Activated T-cell treated with anti-CD3 and anti-CD28 coated beads for 24 hours (primary cell): ENCODE results near the gene MYRF.

Experiments
- DNase-seq: peaks from one replicate; pipeline ENCODE4 v3.0.0-alpha.2; 2020; ENCODE audit warnings: low read depth

The MYRF gene

GRCh38 chr11:61718621-61719302, 33.7 kb upstream of the MYRF start:
- no peak for DNase-seq

- no peak for DNase-seq
Measured at GRCh38 chr11:61719978-61720377, 32.5 kb upstream of the MYRF start.

DNA sequence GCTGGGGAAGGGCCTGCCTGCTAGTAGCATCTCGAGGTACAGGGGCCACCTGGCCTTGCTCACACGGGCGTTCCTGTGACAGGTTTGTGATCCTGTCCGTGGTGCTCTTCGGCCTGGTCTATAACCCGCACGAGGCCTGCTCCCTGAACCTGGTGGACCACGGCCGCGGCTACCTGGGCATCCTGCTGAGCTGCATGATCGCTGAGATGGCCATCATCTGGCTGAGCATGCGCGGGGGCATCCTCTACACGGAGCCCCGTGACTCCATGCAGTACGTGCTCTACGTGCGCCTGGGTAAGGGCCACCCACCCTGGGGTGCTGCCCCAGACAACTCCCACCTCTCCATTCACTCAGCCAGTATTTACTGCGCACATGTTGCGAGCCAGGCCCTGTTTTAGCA, 31.8 kb upstream of the MYRF start:
- no peak for DNase-seq

GRCh38 chr11:61724437-61724836, 28.0 kb upstream of the MYRF start:
- DNase-seq: no peak

DNA sequence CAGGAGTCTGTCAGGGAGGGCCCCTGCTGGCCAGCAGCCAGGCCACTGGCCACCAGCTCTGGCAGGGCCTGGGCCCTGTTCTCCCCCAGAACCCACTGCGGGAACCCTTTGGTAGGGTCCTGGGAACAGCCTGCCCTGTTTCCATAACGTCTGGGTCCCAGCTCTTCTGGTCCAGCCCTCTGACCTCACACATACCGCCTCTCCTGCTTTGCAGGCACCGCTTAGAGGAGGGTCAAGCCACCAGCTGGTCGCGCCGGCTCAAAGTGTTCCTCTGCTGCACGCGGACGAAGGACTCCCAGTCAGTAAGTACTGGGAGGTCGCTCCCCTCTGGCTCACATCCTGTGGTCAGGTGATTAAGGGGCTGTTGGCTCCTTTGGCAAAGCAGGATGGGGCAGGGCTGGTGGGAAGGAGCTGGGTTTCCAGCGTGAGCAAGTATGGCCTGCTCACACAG, 26.6 kb upstream of the MYRF start:
- no peak for DNase-seq

GRCh38 chr11:61726775-61727174, 25.7 kb upstream of the MYRF start:
- DNase-seq: no peak

- no peak for DNase-seq
Measured at GRCh38 chr11:61727401-61727811, 25.0 kb upstream of the MYRF start.

DNA sequence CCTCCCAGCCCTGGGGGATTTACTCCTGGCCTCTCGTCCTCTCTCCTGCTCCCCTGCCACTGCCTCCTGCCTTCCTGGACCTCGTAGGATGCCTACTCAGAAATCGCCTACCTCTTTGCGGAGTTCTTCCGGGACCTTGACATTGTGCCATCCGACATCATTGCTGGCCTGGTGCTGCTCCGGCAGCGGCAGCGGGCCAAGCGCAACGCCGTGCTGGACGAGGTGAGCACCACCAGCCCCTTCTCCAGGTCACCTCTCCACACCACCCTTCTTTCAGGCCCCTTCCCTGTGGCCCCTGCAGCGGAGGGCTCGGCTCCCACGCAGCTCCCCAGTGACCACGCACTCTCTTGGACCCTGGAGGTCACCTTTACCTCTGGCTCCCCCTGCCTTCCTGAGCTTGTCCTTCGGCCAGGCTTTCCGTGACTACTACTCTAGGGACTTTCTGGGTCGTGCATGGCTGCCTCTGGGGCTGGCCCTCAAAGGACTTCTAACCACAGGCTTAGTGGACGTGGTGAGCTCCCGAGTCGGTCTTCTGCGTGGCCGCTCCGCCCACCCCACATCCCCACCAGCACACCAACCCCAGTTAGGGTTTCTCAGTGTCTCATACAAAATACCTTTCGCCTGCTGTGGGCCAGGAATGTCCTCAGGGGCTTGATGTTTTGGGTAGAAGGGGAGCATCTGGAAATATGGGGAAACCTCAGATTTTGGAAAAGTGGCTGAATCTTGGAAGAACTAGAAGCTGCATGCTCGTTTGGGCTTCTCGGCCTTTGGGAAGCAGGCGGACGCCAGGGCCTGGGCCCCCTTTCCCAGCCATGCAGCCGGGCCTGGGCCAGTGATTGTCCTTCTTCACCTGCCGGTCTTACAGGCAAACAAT, 24.1 kb upstream of the MYRF start:
- DNase-seq: no peak

DNA sequence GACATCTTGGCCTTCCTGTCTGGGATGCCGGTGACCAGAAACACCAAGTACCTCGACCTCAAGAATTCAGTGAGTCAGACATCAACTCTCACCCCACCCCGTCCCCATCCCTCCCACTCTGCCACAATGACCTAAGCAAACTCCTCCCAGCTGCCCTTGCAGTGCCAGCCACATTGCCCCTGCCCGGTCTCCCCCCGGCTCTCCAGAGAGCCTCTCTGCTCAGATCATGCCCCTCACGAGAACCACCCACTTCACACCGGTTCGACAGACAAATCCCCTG, 23.6 kb upstream of the MYRF start:
- no peak for DNase-seq

DNA sequence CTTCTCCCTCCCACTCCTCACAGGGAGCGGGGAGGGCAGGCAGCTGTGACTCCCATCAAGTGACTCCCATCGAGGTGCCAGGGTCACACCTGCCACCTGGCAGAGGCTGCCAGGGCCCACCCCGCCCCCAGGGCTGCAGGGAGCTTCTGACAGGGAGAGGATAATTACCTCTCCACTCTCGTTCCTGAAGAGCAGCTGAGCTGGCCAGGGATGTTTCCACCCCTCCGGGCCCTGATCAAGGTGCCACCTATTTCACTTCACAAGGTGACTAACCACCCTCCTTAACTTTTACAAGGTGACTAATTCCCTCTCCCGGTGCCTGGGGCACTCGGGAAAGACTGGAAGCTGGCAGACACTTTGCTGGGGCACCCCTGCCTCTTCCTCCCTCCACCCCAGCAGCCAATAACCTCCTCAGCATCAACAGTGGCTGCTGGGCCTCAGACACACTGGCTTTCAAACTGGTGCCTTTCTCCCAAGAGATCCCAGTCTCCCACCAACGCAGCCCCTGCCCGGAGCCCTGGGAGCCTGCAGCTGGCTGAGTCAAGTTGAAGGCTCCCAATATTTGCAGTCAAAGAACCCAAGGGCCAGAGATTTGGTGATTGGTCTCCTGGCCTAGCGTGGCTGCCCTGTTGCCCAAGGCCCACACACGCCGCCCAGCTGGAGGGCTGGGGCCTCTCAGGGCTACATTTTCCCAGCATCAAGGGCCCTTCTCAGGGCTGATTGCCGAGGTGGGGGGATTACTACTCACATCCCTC, 22.0 kb upstream of the MYRF start:
- no peak for DNase-seq

GRCh38 chr11:61731211-61731951, 21.1 kb upstream of the MYRF start:
- DNase-seq: no peak

DNA sequence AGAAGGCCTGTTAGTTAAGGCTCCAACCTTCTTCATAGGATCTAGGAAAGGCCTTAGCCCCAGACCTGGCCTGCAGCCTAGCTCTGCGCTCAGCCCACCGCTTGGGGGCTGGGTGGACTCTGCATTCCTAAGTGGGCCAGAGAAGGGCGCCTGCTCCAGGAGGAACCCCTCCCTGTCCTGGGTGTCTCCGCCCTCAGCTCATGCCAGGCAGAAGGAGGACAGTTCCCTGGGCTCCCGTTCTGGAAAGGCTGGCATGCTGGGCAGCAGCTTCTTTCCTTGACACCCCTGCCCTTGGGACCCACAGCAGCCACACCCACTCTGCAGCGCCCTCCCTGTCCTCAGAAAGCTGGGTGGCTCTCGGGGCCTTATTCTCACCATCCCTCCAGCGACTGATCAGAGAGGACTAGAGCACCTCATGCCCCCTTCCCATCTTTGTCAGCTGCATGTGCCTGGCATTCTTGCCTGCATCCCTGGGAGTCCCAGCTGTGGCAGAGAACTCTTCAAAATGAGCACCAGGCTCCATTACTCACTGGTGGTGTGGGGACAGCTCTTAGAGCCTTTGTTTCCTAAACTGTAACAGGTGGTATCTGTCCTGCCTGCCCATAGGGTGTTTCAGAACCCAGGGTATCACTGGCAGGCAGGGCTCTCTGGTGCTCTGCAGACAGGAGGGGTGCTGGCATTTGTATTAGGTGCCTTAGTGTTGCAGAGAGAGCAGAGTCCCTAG, 20.3 kb upstream of the MYRF start:
- DNase-seq: no peak

GRCh38 chr11:61732705-61733104, 19.7 kb upstream of the MYRF start:
- DNase-seq: no peak

GRCh38 chr11:61733120-61733978, 19.1 kb upstream of the MYRF start:
- peak; percentile 74 for DNase-seq

GRCh38 chr11:61734767-61735166, 17.7 kb upstream of the MYRF start:
- DNase-seq: no peak

DNA sequence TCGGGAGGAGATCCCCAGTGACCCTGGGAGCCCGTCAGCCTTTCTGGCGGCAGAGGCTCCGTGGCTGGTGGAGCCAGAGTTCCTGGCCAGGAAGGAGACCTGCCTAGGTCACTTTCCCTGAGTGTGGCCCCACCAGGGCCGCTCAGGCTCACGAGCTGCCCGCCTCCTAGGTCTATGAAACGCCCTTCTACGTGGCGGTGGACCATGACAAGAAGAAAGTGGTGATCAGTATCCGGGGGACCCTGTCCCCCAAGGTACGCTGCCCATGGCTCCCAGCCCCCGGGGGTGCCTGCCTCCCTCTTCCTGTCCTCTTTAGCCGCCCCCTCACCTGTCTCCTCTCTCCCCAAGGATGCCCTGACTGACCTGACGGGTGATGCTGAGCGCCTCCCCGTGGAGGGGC, 17.0 kb upstream of the MYRF start:
- DNase-seq: no peak

- no peak for DNase-seq
Measured at GRCh38 chr11:61736310-61736709, 16.1 kb upstream of the MYRF start.

DNA sequence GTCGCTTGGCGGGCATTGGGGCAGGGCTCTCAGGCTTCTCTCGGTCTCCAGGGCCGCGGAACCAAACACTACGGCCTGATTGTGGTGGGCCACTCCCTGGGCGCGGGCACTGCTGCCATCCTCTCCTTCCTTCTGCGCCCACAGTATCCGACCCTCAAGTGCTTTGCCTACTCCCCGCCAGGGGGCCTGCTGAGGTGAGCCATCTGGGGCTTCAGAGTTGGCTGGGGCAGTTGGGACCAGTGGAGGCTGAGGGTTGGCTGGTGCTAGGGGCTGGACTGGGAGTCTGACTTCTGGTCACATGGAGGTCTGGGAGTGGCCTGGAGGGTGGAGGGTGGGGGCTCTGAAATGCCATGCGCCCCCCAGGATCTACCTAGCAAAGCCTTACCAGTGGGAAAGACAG, 15.3 kb upstream of the MYRF start:
- no peak for DNase-seq

DNA sequence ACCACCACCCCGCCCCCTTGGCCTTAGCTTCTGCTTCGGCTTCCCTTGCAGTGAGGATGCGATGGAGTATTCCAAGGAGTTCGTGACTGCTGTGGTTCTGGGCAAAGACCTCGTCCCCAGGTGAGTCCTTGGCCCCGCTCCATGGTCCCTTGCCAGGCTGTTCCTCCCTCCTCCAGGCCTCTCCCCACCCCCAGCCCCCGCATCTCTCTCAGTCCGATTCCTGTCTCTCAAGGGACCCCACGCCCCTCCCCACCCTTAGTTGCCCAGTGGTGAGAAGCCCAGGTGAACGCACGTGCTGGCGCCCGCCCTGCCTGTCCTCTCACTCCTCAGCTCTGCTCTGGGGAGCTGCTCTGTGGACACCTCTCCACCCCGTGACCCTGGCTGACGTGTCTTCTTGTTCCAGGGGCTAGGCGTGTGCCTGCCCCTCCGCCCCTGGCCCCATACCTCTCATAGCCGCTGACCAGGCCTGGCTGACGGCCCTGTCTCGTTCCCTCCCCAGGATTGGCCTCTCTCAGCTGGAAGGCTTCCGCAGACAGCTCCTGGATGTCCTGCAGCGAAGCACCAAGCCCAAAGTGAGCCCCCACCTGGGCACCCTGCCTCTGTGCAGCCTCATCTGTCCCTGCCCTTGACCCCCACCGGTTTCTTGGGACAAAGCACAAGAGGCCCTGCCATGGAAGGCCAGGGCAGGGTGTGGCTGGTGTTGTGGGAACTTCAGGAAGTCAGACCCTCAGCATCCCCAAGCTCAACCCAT, 14.6 kb upstream of the MYRF start:
- DNase-seq: no peak

- no peak for DNase-seq
Measured at GRCh38 chr11:61738776-61739175, 13.7 kb upstream of the MYRF start.
